ENCODE data around the gene PIGM.

PIGM gene

DNA sequence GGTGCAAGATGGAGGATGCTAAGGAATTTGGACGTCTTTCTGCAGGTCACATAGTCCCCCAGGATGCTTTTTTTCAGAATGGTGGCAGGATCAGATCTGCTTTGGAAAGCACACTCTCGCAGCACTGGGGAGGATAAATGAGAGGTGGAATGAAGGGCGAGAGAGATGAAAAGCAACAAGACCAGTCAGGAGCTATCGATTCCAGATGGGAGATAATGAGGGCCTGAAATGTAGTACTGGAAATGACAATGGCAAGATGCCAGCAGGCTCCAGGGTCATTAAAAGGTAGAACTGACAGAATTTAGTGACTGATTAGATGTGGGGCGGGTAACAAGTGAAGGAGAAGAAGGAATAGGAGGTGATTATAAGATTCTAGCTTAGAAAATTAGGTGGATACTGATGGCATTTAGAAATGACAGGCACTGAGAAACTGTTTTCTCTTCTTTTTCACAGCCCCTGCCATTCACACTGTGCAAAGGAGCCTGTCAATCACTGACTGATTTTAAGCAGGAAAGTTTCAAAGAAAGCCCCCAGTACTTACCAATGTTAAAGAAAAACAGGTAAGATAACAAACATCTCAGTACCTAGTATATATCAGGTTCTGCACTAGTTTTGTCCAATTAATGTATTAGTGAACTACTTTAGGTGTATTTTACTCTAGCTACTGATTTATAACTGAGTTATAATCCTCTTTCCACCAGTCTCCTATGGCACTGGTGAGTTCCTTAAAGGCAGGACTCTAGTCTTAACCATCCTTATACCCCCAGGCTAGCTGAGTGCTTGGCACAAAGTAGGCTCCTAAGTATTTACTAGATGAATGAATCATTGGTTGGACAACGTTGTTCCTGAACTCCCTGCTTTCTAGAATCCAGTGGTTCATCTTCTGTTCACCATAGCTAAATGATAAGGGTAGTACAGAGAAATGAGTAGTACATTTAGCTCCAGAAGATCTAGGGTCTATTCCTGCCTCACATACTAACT lies 9.2 kb downstream of the PIGM start:
- Histone ChIP-seq H3K27me3 (ENCODE audit: low read depth) (no peaks in the 10 kb centered on the region), H3K36me3 (replicated peaks) (no peaks in the 10 kb centered on the region), H3K9me3 (no peaks in the 10 kb centered on the region), H3K4me3 (no peak overlapping the region), H3K4me1 (peaks cover 13% of the 10 kb centered on the region)
- DNase-seq (ENCODE audit: low spot score in 2 of 2) = no peak
- in situ Hi-C loops (cut with MboI; ENCODE audit: low sequenced_read_pairs) = loop anchor here (25.0 kb wide), 1 partner anchor 885 kb away; no protein-coding TSS in a partner anchor

GRCh38 chr1:160021376-160022074 lies 10.3 kb downstream of the PIGM start:
- in situ Hi-C loops (cut with MboI; ENCODE audit: low sequenced_read_pairs) = loop anchor here (25.0 kb wide), 1 partner anchor 884 kb away; no protein-coding TSS in a partner anchor
- no peaks in the 10 kb centered on the region for H3K27me3 ChIP-seq (ENCODE audit: low read depth)
- DNase-seq (ENCODE audit: low spot score in 2 of 2) = no peak
- peaks cover 13% of the 10 kb centered on the region for H3K4me1 ChIP-seq
- H3K36me3 ChIP-seq (replicated peaks) = no peaks in the 10 kb centered on the region
- no peak overlapping the region for H3K4me3 ChIP-seq
- no peaks in the 10 kb centered on the region for H3K9me3 ChIP-seq

GRCh38 chr1:160020196-160020595 lies 11.6 kb downstream of the PIGM start:
- no peak overlapping the region for H3K4me3 ChIP-seq
- in situ Hi-C loops (cut with MboI; ENCODE audit: low sequenced_read_pairs) = loop anchor here (25.0 kb wide), 1 partner anchor 883 kb away; no protein-coding TSS in a partner anchor
- H3K9me3 ChIP-seq = no peaks in the 10 kb centered on the region
- DNase-seq (ENCODE audit: low spot score in 2 of 2) = no peak
- no peaks in the 10 kb centered on the region for H3K27me3 ChIP-seq (ENCODE audit: low read depth)
- peaks cover 13% of the 10 kb centered on the region for H3K4me1 ChIP-seq
- H3K36me3 ChIP-seq (replicated peaks) = no peaks in the 10 kb centered on the region

- Histone ChIP-seq H3K4me1 (peaks cover 1% of the 10 kb centered on the region), H3K27me3 (ENCODE audit: low read depth) (no peaks in the 10 kb centered on the region), H3K9me3 (no peaks in the 10 kb centered on the region), H3K36me3 (replicated peaks) (no peaks in the 10 kb centered on the region), H3K4me3 (no peak overlapping the region)
- DNase-seq (ENCODE audit: low spot score in 2 of 2) = no peak
- in situ Hi-C loops (cut with MboI; ENCODE audit: low sequenced_read_pairs) = loop anchor here (25.0 kb wide), 1 partner anchor 882 kb away; no protein-coding TSS in a partner anchor
These were observed 12.9 kb downstream of the PIGM start for GRCh38 chr1:160018900-160019299.

GRCh38 chr1:160018347-160018746 lies 13.4 kb downstream of the PIGM start:
- Histone ChIP-seq H3K4me3 (no peak overlapping the region), H3K36me3 (replicated peaks) (no peaks in the 10 kb centered on the region), H3K4me1 (no peaks in the 10 kb centered on the region), H3K9me3 (no peaks in the 10 kb centered on the region), H3K27me3 (ENCODE audit: low read depth) (no peaks in the 10 kb centered on the region)
- in situ Hi-C loops (cut with MboI; ENCODE audit: low sequenced_read_pairs) = loop anchor here (25.0 kb wide), 1 partner anchor 881 kb away; no protein-coding TSS in a partner anchor
- DNase-seq (ENCODE audit: low spot score in 2 of 2) = no peak

- in situ Hi-C loops (cut with MboI; ENCODE audit: low sequenced_read_pairs) = loop anchor here (25.0 kb wide), 1 partner anchor 880 kb away; no protein-coding TSS in a partner anchor
- no peaks in the 10 kb centered on the region for H3K4me1 ChIP-seq
- no peaks in the 10 kb centered on the region for H3K27me3 ChIP-seq (ENCODE audit: low read depth)
- no peak overlapping the region for H3K4me3 ChIP-seq
- no peak for DNase-seq (ENCODE audit: low spot score in 2 of 2)
- H3K36me3 ChIP-seq (replicated peaks) = no peaks in the 10 kb centered on the region
- H3K9me3 ChIP-seq = no peaks in the 10 kb centered on the region
These were observed 14.2 kb downstream of the PIGM start for GRCh38 chr1:160017592-160017991.

DNA sequence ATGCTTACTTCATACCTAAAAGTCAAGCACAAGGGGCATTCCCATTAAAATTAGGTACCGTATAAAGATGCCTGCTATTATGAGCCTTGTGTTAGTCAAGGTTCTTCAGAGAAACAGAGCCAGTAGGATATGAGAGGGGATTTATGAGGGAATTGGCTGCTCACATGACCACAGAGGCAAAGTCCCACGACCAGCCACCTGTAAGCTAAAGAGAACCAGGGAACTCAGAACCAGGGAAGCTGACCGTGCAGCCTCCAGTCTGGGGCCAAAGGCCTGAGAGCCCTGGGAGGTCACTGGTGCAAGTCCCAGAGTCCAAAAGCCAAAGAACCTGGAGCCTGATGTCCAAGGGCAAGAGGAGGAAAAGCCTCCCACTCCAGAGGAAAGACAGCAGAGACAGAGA lies 20.0 kb downstream of the PIGM start:
- no peak for DNase-seq (ENCODE audit: low spot score in 2 of 2)
- in situ Hi-C loops (cut with MboI; ENCODE audit: low sequenced_read_pairs) = loop anchor here (25.0 kb wide), 1 partner anchor 874 kb away; no protein-coding TSS in a partner anchor
- Histone ChIP-seq H3K4me3 (no peak overlapping the region), H3K9me3 (no peaks in the 10 kb centered on the region), H3K36me3 (replicated peaks) (no peaks in the 10 kb centered on the region), H3K4me1 (peaks cover 15% of the 10 kb centered on the region), H3K27me3 (ENCODE audit: low read depth) (no peaks in the 10 kb centered on the region)

GRCh38 chr1:160009801-160010200 lies 22.0 kb downstream of the PIGM start:
- H3K27me3 ChIP-seq (ENCODE audit: low read depth) = no peaks in the 10 kb centered on the region
- DNase-seq (ENCODE audit: low spot score in 2 of 2) = peak; percentile 44 to 64
- no peaks in the 10 kb centered on the region for H3K36me3 ChIP-seq (replicated peaks)
- H3K4me1 ChIP-seq = peaks cover 15% of the 10 kb centered on the region
- H3K9me3 ChIP-seq = no peaks in the 10 kb centered on the region
- H3K4me3 ChIP-seq = no peak overlapping the region
- in situ Hi-C loops (cut with MboI; ENCODE audit: low sequenced_read_pairs) = loop anchor here (5.0 to 25.0 kb wide), 2 partner anchors 72 to 872 kb away; no protein-coding TSS in a partner anchor

- no peak for DNase-seq (ENCODE audit: low spot score in 2 of 2)
- no peaks in the 10 kb centered on the region for H3K27me3 ChIP-seq (ENCODE audit: low read depth)
- in situ Hi-C loops (cut with MboI; ENCODE audit: low sequenced_read_pairs) = loop anchor here (5.0 to 25.0 kb wide), 2 partner anchors 72 to 872 kb away; no protein-coding TSS in a partner anchor
- H3K36me3 ChIP-seq (replicated peaks) = no peaks in the 10 kb centered on the region
- no peak overlapping the region for H3K4me3 ChIP-seq
- peaks cover 15% of the 10 kb centered on the region for H3K4me1 ChIP-seq
- no peaks in the 10 kb centered on the region for H3K9me3 ChIP-seq
These were observed 22.7 kb downstream of the PIGM start for GRCh38 chr1:160009081-160009480.

DNA sequence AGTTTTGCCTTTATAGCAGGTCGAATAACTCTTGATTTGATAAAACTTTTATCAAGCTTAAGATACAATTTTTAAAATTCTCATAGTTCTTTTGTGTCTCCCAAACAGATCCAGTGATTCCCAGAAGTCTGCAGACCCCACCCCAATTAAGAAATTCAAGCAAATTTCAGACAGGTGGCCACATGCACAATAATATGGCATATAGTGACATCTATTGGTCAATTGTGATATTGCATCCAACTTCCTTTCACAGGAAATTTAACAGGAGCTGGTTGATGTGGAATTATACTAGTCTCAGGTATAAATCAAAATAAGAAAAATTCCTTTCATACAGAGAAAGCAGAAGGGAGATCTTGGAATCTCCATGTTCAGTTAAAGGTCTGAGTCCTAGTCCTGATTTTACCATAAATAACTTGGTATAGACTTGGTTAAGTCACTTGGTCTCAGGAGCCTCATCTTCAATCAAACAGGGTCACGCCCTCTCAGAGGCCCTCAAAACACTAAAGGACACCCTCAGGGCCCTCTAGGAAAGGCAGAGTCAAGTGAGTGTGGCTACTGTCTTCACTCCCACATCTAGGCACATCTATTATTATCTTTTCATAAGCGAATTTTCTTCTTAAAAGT lies 24.1 kb downstream of the PIGM start:
- in situ Hi-C loops (cut with MboI; ENCODE audit: low sequenced_read_pairs) = loop anchor here (5.0 to 25.0 kb wide), 2 partner anchors 70 to 870 kb away; no protein-coding TSS in a partner anchor
- DNase-seq (ENCODE audit: low spot score in 2 of 2) = peak in 1 of 2 experiments; percentile 34
- H3K27me3 ChIP-seq (ENCODE audit: low read depth) = no peaks in the 10 kb centered on the region
- H3K36me3 ChIP-seq (replicated peaks) = no peaks in the 10 kb centered on the region
- no peak overlapping the region for H3K4me3 ChIP-seq
- H3K9me3 ChIP-seq = no peaks in the 10 kb centered on the region
- H3K4me1 ChIP-seq = peaks cover 15% of the 10 kb centered on the region

DNA sequence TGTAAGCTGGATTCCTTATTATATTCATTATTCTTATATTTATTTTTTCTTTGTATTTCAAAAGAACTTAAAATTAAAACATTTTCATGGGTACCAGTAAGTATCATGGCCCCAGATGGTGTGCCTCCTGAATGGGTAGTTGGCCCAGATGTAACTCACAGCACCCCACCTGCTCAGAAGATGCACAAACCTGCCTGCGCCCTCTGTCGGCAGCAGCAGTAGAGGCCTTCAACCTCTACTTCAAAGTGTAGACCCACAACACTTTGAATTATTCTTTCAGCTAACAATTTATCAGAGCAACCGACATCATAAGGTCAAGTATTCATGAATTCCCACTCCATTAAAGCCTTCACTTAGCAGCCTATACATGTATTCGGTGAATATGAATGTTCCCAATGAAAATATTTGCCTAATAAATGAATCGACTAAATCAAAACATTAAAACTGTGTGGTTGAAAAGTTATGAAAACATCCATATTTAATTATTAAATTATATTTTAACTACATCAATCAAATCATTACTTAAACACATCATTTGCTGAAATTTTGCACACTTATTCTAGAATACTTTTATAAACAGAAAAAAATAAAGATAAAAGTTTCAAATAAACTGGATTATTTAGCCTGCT lies 25.4 kb downstream of the PIGM start:
- Histone ChIP-seq H3K9me3 (no peaks in the 10 kb centered on the region), H3K4me3 (no peak overlapping the region), H3K4me1 (peaks cover 15% of the 10 kb centered on the region), H3K27me3 (ENCODE audit: low read depth) (no peaks in the 10 kb centered on the region), H3K36me3 (replicated peaks) (no peaks in the 10 kb centered on the region)
- peak; percentile 54 to 83 for DNase-seq (ENCODE audit: low spot score in 2 of 2)
- in situ Hi-C loops (cut with MboI; ENCODE audit: low sequenced_read_pairs) = loop anchor here (5.0 to 25.0 kb wide), 2 partner anchors 69 to 869 kb away; no protein-coding TSS in a partner anchor

- in situ Hi-C loops (cut with MboI; ENCODE audit: low sequenced_read_pairs) = loop anchor here (5.0 to 25.0 kb wide), 2 partner anchors 68 to 868 kb away; no protein-coding TSS in a partner anchor
- Histone ChIP-seq H3K36me3 (replicated peaks) (no peaks in the 10 kb centered on the region), H3K27me3 (ENCODE audit: low read depth) (peaks cover 7% of the 10 kb centered on the region; the same call in 1 of the 2 replicates), H3K4me3 (no peak overlapping the region), H3K9me3 (no peaks in the 10 kb centered on the region), H3K4me1 (peaks cover 11% of the 10 kb centered on the region)
- DNase-seq (ENCODE audit: low spot score in 2 of 2) = no peak
These were observed 26.7 kb downstream of the PIGM start for GRCh38 chr1:160005070-160005469.

Data from HAP-1 (cell line).